Fibroblast of lung (primary cell): ENCODE measurements around the gene PIK3C2G.

Experiments used
- EZH2 ChIP-seq: IDR thresholded peaks from 2 replicates; pipeline ENCODE4 v1.5.1; 2012; ENCODE audit warnings: low read length, control low read depth, mild to moderate bottlenecking; ENCODE audit errors: missing control alignments
- TF ChIP-seq, protein P1 (sequence below), 2 donors: IDR thresholded peaks in 1 of 2; conservative IDR thresholded peaks in 1 of 2; 1 replicate in 1 of 2; 2 replicates in 1 of 2; pipeline ENCODE4 v1.5.1; 2011 to 2012; ENCODE audit warnings: low read length in 2 of 2, control low read depth in 1 of 2, inconsistent platforms in 1 of 2, low read depth in 1 of 2, mild to moderate bottlenecking in 1 of 2

- TF ChIP-seq, protein P1, sequence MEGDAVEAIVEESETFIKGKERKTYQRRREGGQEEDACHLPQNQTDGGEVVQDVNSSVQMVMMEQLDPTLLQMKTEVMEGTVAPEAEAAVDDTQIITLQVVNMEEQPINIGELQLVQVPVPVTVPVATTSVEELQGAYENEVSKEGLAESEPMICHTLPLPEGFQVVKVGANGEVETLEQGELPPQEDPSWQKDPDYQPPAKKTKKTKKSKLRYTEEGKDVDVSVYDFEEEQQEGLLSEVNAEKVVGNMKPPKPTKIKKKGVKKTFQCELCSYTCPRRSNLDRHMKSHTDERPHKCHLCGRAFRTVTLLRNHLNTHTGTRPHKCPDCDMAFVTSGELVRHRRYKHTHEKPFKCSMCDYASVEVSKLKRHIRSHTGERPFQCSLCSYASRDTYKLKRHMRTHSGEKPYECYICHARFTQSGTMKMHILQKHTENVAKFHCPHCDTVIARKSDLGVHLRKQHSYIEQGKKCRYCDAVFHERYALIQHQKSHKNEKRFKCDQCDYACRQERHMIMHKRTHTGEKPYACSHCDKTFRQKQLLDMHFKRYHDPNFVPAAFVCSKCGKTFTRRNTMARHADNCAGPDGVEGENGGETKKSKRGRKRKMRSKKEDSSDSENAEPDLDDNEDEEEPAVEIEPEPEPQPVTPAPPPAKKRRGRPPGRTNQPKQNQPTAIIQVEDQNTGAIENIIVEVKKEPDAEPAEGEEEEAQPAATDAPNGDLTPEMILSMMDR (conservative IDR thresholded peaks at IDR 0.05 in 1 of 2, IDR thresholded peaks at IDR 0.05 in 1 of 2; ENCODE audit: low read depth in 1 of 2, low read length in 2 of 2), result no peak
- TF ChIP-seq EZH2, result no peak
Observed at GRCh38 chr12:18275981-18276380, 14.7 kb downstream of the PIK3C2G start.
